ENCODE data around the gene SIM1. TPM values are rescaled to one million over a fixed set of nuclear protein-coding genes. Genes with fewer than 3 reads are reported as not detected.

The SIM1 gene
- total and polyA plus RNA-seq, 8 donors = 1.5 to 6.0 (median 4.1) TPM

GRCh38 chr6:100504786-100505737, 40.3 kb upstream of the SIM1 start:
- TF ChIP-seq CTCF (IDR thresholded peaks at IDR 0.05) = no peak

GRCh38 chr6:100503043-100503705, 38.5 kb upstream of the SIM1 start:
- DNase-seq (no peak), ATAC-seq (no peak), FAIRE-seq (no peak)
- TF ChIP-seq CTCF (IDR thresholded peaks at IDR 0.05) = no peak
- no peaks in the 10 kb centered on the region for H3K9me3 ChIP-seq
- H3K27ac ChIP-seq = no peak overlapping the region
- intact Hi-C loops (cut with DNase I) = no loop called here
- H3K27me3 ChIP-seq = no peaks in the 10 kb centered on the region
- H3K4me3 ChIP-seq = no peak overlapping the region
- no peaks in the 10 kb centered on the region for H3K4me1 ChIP-seq
- H3K36me3 ChIP-seq = no peaks in the 10 kb centered on the region

More at GRCh38 chr6:100504786-100505737, 40.3 kb upstream of the SIM1 start:
- H3K4me1 ChIP-seq = no peaks in the 10 kb centered on the region
- intact Hi-C loops (cut with DNase I) = no loop called here
- H3K36me3 ChIP-seq = no peaks in the 10 kb centered on the region
- no peak for DNase-seq
- 73 to 75% methylated on average over 6 of the region's 6 CpGs for WGBS, 2 donors
- no peaks in the 10 kb centered on the region for H3K9me3 ChIP-seq
- H3K27ac ChIP-seq = no peak overlapping the region
- ATAC-seq = peak in 3 of 4 donors; percentile 42 to 53 (median 46)
- no peak overlapping the region for H3K4me3 ChIP-seq
- no peaks in the 10 kb centered on the region for H3K27me3 ChIP-seq
- FAIRE-seq = no peak

DNA sequence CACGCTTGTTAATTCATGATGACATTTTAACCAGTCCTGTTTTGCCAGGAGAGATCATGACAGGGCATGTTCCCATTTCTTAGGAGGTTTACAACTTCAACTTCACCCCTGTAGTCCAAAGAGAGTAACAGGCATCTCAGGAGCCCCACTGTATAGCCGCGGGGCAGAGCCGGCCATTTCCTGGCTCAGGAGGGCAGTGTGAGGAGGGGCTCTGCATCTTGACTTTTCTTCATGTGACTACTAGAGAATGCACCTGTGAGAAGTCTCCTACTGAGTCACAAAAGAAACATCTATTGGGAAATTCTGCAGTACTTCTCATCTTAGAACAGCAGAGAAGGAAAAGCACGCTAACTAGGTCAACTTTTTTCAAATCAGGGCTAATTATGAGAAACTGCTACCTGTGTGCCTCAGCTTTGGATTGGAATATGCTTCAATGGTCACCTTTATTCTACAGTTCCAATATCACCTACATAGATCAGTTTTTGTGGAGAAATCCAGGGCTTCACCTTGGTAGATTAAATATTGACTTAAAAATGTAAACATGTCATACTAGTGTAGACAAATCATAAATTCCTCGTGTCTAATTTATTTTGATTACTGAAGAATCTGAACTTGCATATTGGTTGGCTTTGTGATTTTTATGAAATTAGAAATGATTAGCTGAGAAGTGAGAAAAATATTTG, 28.6 kb upstream of the SIM1 start:
- Histone ChIP-seq H3K4me3 (no peak overlapping the region), H3K4me1 (peaks cover 0 to 4% (median 3%) of the 10 kb centered on the region in 3 donors), H3K27me3 (no peaks in the 10 kb centered on the region), H3K9me3 (no peaks in the 10 kb centered on the region), H3K27ac (no peak overlapping the region), H3K36me3 (no peaks in the 10 kb centered on the region)
- FAIRE-seq = no peak
- intact Hi-C loops (cut with DNase I) = no loop called here
- ATAC-seq = peak in 2 of 4 donors; percentile 50 to 52
- TF ChIP-seq CTCF (IDR thresholded peaks at IDR 0.05) = no peak
- no peak for DNase-seq
- WGBS, 2 donors = 41 to 43% methylated on average over 6 of the region's 6 CpGs

DNA sequence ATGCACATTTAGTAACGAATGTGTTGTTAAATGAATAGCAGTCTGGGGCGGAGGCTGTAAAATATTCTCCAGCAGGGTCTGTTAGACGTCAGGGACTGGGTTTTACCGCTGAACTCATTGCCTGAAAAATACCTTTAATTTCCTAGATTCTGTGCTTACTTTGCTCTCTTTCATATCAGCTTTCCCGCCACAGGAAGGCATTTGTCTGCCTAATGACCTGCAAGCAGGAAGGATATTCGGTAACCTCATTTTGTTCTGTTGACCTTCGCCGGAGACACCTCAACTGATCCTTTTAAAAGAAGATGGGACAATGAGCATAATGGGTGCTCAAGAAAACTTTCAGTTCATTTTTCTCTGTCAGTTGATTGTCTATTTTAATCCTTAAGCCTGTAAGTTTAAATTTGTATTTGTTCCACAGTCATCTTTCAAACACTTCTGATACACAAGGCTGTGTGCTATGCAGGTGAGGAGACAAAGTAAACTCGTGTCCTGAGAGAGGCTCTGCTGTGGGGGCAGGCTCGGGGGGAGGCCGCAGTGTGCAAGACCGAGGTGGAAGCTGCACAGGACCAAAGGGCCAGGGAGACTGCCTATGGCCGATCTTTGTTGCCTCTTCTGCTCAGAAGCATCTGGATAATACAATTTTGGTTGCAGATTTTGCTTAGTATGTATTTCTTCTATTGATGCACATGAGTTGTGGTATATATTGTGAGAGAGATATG, 27.4 kb upstream of the SIM1 start:
- no peak for TF ChIP-seq CTCF (IDR thresholded peaks at IDR 0.05)
- ATAC-seq = peak in 2 of 4 donors; percentile 36 to 66
- intact Hi-C loops (cut with DNase I) = no loop called here
- FAIRE-seq = no peak
- H3K36me3 ChIP-seq = no peaks in the 10 kb centered on the region
- no peak overlapping the region for H3K4me3 ChIP-seq
- 49 to 52% methylated on average over 13 of the region's 13 CpGs for WGBS, 2 donors
- H3K27me3 ChIP-seq = no peaks in the 10 kb centered on the region
- H3K4me1 ChIP-seq = peaks cover 0 to 4% (median 3%) of the 10 kb centered on the region in 3 donors
- no peak overlapping the region for H3K27ac ChIP-seq
- no peaks in the 10 kb centered on the region for H3K9me3 ChIP-seq
- DNase-seq = no peak
